HG03175 (cell line): Measurements from ENCODE around the gene CWF19L1.

Source experiments
- ATAC-seq: cut with Tn5 transposase; IDR thresholded peaks from one replicate; pipeline ENCODE4 v1.9.1; 2021; ENCODE audit warnings: mild to moderate bottlenecking, moderate library complexity; ENCODE audit not compliant: unreplicated experiment

Gene CWF19L1

GRCh38 chr10:100254191-100254590, 13.2 kb downstream of the CWF19L1 start:
- ATAC-seq: no peak

- no peak for ATAC-seq
Observed at GRCh38 chr10:100253041-100253440, 14.4 kb downstream of the CWF19L1 start.

GRCh38 chr10:100248820-100249219, 18.6 kb downstream of the CWF19L1 start:
- no peak for ATAC-seq

GRCh38 chr10:100245484-100246220, 21.8 kb downstream of the CWF19L1 start:
- no peak for ATAC-seq

GRCh38 chr10:100239851-100240250, 27.6 kb downstream of the CWF19L1 start:
- no peak for ATAC-seq

GRCh38 chr10:100238429-100238828, 29.0 kb downstream of the CWF19L1 start:
- no peak for ATAC-seq

- no peak for ATAC-seq
Observed at GRCh38 chr10:100232101-100232500, 35.3 kb downstream of the CWF19L1 start.

- no peak for ATAC-seq
Observed at GRCh38 chr10:100229819-100230422, 37.5 kb downstream of the CWF19L1 start.

GRCh38 chr10:100223879-100224278, 43.6 kb downstream of the CWF19L1 start:
- ATAC-seq: no peak

- no peak for ATAC-seq
Observed at GRCh38 chr10:100222529-100222928, 44.9 kb downstream of the CWF19L1 start.

GRCh38 chr10:100216006-100216405, 51.4 kb downstream of the CWF19L1 start:
- ATAC-seq: no peak

- no peak for ATAC-seq
Observed at GRCh38 chr10:100209303-100209702, 58.1 kb downstream of the CWF19L1 start.

- ATAC-seq: no peak
Observed at GRCh38 chr10:100208276-100208675, 59.2 kb downstream of the CWF19L1 start.

- no peak for ATAC-seq
Observed at GRCh38 chr10:100204370-100204769, 63.1 kb downstream of the CWF19L1 start.

GRCh38 chr10:100201549-100201948, 65.9 kb downstream of the CWF19L1 start:
- no peak for ATAC-seq

- no peak for ATAC-seq
Observed at GRCh38 chr10:100194711-100195110, 72.7 kb downstream of the CWF19L1 start.

GRCh38 chr10:100192350-100192749, 75.1 kb downstream of the CWF19L1 start:
- ATAC-seq: no peak

- peak; percentile 54 for ATAC-seq
Observed at GRCh38 chr10:100186253-100187212, 80.9 kb downstream of the CWF19L1 start.

GRCh38 chr10:100185364-100186252, 81.8 kb downstream of the CWF19L1 start, which contains the start of gene ERLIN1:
Gene ERLIN1 (minus strand): TSS chr10:100186029. CDS start chr10:100185626, 403 bp downstream.
- ATAC-seq: peak; percentile 88

- ATAC-seq: no peak
Observed at GRCh38 chr10:100184840-100185239, 82.6 kb downstream of the CWF19L1 start.
